HG03066 (cell line): ENCODE data around the gene SLC25A47.
"Not testable (repeated sequence)": the region's sequence is repeated elsewhere in the genome, so short reads cannot be mapped to it uniquely, and the experiment has no call there.

Experiments
- ATAC-seq: cut with Tn5 transposase; IDR thresholded peaks from one replicate; pipeline ENCODE4 v1.9.1; 2021; ENCODE audit warnings: low read depth; ENCODE audit not compliant: unreplicated experiment

SLC25A47 gene

GRCh38 chr14:100289916-100290606 is 33.1 kb upstream of the SLC25A47 start:
- ATAC-seq = no peak

GRCh38 chr14:100290607-100291304 is 32.4 kb upstream of the SLC25A47 start:
- ATAC-seq = no peak

GRCh38 chr14:100291305-100292075 is 31.6 kb upstream of the SLC25A47 start:
- no peak for ATAC-seq

GRCh38 chr14:100292301-100292775 is 30.8 kb upstream of the SLC25A47 start:
- ATAC-seq = no peak

GRCh38 chr14:100292776-100293461 is 30.2 kb upstream of the SLC25A47 start:
- no peak for ATAC-seq

GRCh38 chr14:100293497-100294212 is 29.5 kb upstream of the SLC25A47 start:
- ATAC-seq = no peak

GRCh38 chr14:100294213-100294962 is 28.8 kb upstream of the SLC25A47 start:
- no peak for ATAC-seq

- ATAC-seq = no peak
These were observed 28.2 kb upstream of the SLC25A47 start for GRCh38 chr14:100294963-100295330.

GRCh38 chr14:100295376-100296105 is 27.6 kb upstream of the SLC25A47 start:
- no peak for ATAC-seq

GRCh38 chr14:100296106-100296651 is 27.0 kb upstream of the SLC25A47 start:
- no peak for ATAC-seq

- not testable (repeated sequence) for ATAC-seq
These were observed 26.4 kb upstream of the SLC25A47 start for GRCh38 chr14:100296729-100297128.

- ATAC-seq = peak; percentile 92
These were observed 25.5 kb upstream of the SLC25A47 start for GRCh38 chr14:100297320-100298300.

- ATAC-seq = no peak
These were observed 24.4 kb upstream of the SLC25A47 start for GRCh38 chr14:100298551-100299237.

- no peak for ATAC-seq
These were observed 23.9 kb upstream of the SLC25A47 start for GRCh38 chr14:100299238-100299560.

- ATAC-seq = no peak
These were observed 20.5 kb upstream of the SLC25A47 start for GRCh38 chr14:100302616-100303015.

GRCh38 chr14:100303179-100303578 is 20.0 kb upstream of the SLC25A47 start:
- no peak for ATAC-seq

GRCh38 chr14:100303925-100304324 is 19.2 kb upstream of the SLC25A47 start:
- no peak for ATAC-seq
